Mucosa of descending colon (tissue), 3 donors: ENCODE measurements around the gene FCAR. TPM values are rescaled to one million over a fixed set of nuclear protein-coding genes. Genes with fewer than 3 reads are reported as not detected.
"Not testable (repeated sequence)": the region's sequence is repeated elsewhere in the genome, so short reads cannot be mapped to it uniquely, and the experiment has no call there.

Experiments used
- ATAC-seq: fragments of 200-7000 bp; cut with Tn5 transposase; one replicate; pipeline ENCODE4 v1.9.1; 2020; ENCODE audit warnings: mild to moderate bottlenecking, moderate library complexity
- DNase-seq, 3 donors: peaks; one replicate each; pipeline ENCODE4 v3.0.0-alpha.2; 2020
- H3K36me3 ChIP-seq: fragments of 200-600 bp; one replicate; pipeline ENCODE4 v1.8.0; 2021; ENCODE audit warnings: low read depth, mild to moderate bottlenecking
- H3K4me1 ChIP-seq: fragments of 200-600 bp; one replicate; pipeline ENCODE4 v1.8.0; 2021; ENCODE audit warnings: low read depth, mild to moderate bottlenecking
- H3K4me3 ChIP-seq: fragments of 200-600 bp; one replicate; pipeline ENCODE4 v1.8.0; 2021; ENCODE audit warnings: mild to moderate bottlenecking
- H3K9me3 ChIP-seq: fragments of 200-600 bp; one replicate; pipeline ENCODE4 v1.8.0; 2021; ENCODE audit warnings: mild to moderate bottlenecking
- intact Hi-C, 2 donors: fragments of 100-400 bp; cut with DNase I in 1 of 2; cut with micrococcal nuclease in 1 of 2; formaldehyde crosslinking; loops; one replicate each; pipeline versions ENCODE4 v1.11.0 to v1.11.1; 2022; cut with DNase I, micrococcal nuclease
- long read RNA-seq, 2 donors: library from polyadenylated mRNA; unstranded; transcript quantifications; one replicate each; pipeline ENCODE4 v2.0.0, GENCODE V29; 2019 to 2021
- total RNA-seq, 3 donors: library from RNA; stranded (reverse); fragmentation: NEBNext Ultra II Directional in 2 of 3; extraction: Animal tissue kit (Norgen Biotek cat#: 25700) in 2 of 3; gene quantifications; one replicate each; pipeline versions ENCODE4 v1.2.1 to v1.2.4, GENCODE V29; 2021 to 2023
- TF ChIP-seq, protein P1 (sequence below): fragments of 200-600 bp; IDR thresholded peaks from one replicate; pipeline ENCODE4 v1.8.0; 2022; ENCODE audit warnings: antibody characterized with exemption, mild to moderate bottlenecking
- donor health status: DM: no; HTN: no; CAD: no; lungs with moderate emphysema.
- donor health status: DM: no; HTN: no; CAD: no.
- donor health status: DM: no; HTN: yes; CAD: no.

Gene FCAR
- 1 to 10 TPM in 1 of 3 donors, under 1 TPM in 1, not detected in 1; 0.76 to 1.2 TPM for total RNA-seq
- long read RNA-seq, donor 1: 0 reads
- long read RNA-seq, donor 2: 0 reads

DNA sequence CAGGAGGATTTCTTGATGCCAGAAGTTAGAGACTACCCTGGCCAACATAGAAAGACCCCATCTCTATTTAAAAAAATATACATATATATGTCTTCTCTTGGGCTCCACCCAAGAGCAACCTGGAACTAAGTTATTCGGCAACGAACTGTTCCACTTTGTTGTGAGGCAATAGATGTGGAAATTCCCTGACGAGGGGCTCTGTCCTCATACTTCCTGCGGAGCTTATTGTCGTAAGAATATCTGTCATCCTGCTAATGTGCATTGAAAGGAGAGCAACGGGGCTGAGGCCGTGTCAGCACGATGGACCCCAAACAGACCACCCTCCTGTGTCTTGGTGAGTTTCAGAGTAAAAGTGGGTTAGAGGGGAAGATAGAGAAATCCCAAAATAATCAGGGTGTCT lies at the start of gene FCAR:
Gene FCAR (plus strand): TSS at position 246 of the 400 bp plus-strand sequence. CDS start 55 bp downstream, at position 301.
- H3K4me3 ChIP-seq: no peak within 1 kb of the TSS
- no peaks in the 10 kb centered on the region for H3K9me3 ChIP-seq
- DNase-seq: no peak
- H3K4me1 ChIP-seq: no peaks in the 10 kb centered on the region
- intact Hi-C loops: no loop called here
- TF ChIP-seq, protein P1, sequence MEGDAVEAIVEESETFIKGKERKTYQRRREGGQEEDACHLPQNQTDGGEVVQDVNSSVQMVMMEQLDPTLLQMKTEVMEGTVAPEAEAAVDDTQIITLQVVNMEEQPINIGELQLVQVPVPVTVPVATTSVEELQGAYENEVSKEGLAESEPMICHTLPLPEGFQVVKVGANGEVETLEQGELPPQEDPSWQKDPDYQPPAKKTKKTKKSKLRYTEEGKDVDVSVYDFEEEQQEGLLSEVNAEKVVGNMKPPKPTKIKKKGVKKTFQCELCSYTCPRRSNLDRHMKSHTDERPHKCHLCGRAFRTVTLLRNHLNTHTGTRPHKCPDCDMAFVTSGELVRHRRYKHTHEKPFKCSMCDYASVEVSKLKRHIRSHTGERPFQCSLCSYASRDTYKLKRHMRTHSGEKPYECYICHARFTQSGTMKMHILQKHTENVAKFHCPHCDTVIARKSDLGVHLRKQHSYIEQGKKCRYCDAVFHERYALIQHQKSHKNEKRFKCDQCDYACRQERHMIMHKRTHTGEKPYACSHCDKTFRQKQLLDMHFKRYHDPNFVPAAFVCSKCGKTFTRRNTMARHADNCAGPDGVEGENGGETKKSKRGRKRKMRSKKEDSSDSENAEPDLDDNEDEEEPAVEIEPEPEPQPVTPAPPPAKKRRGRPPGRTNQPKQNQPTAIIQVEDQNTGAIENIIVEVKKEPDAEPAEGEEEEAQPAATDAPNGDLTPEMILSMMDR: no peak
- ATAC-seq: no peak
- H3K36me3 ChIP-seq: no peaks in the 10 kb centered on the region

DNA sequence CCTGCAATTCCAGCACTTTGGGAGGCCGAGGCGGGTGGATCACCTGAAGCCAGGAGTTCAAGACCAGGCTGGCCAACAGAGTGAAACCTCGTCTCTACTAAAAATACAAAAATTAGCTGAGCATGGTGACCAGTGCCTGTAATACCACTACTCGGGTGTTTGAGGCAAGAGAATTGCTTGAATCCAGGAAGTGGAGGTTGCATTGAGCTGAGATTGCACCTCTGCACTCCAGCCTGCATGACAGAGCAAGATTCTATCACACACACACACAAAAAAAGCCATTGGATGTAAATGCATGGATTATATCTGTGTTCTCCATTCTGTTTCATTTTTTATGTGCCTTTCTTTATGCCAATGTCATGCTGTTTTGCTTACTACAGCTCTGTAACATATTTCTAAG lies 49.6 kb upstream of the FCAR start:
- H3K9me3 ChIP-seq, H3K4me3 ChIP-seq, ATAC-seq, DNase-seq, intact Hi-C loops, H3K4me1 ChIP-seq, H3K36me3 ChIP-seq: not testable (repeated sequence)

DNA sequence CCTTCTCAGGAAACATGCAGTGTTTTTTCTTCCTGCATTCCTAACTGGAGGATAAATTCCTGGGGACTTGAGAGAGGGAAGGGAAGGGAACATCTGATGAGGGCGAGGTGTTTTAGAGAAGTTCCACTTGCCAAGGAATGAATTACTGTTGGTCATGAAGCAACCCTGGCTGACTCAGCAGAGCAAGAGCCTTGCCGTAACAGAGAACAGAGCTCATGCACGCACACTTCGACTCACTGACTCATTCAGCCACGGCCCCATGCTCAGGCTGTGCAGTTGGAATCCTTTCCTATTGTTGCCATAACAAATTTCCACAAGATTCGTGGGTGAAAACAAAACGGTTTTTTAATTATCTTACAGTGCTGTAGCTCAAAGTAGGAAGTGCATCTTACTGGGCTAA lies 48.7 kb upstream of the FCAR start:
- ATAC-seq, DNase-seq, H3K4me1 ChIP-seq, intact Hi-C loops, H3K9me3 ChIP-seq, H3K36me3 ChIP-seq, H3K4me3 ChIP-seq: not testable (repeated sequence)

DNA sequence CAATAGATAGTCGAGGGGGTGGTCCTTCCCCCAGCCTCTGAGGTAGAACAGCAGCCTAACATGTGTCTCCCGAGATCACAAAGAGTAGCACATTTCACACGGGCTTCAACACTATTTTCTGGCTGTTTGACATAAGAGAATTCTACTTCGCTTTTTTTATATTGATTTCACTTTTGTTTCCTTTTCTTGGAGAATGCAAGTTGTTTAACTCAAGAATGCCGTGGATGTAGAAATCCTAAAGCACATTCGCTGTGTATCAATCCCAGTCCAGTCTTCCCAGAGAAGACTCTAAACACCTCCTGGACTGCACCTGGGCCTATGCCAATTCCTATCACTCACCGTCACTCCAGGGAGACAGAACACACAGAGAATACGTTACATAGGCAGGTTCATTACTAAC lies 46.0 kb upstream of the FCAR start:
- ATAC-seq, intact Hi-C loops, H3K9me3 ChIP-seq: not testable (repeated sequence)

DNA sequence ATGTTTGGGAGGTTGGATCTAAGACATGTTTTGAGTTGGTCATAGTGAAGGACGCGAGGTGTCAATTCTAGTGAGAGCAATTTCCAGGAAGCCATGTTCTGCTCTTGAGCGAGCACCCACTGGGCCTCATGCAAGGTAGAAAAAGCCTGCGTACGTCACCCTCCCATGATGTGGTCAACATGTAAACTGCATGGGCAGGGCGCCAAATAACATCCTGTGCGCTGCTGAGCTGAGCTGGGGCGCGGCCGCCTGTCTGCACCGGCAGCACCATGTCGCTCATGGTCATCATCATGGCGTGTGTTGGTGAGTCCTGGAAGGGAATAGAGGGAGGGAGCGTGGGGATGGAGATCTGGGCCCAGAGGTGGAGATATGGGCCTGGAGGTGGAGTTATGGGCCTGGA lies 41.5 kb upstream of the FCAR start, which contains the start of gene KIR2DS4:
Gene KIR2DS4 (plus strand): TSS at position 181 of the 400 bp plus-strand sequence.
- H3K36me3 ChIP-seq, DNase-seq, H3K4me1 ChIP-seq, H3K9me3 ChIP-seq, intact Hi-C loops, H3K4me3 ChIP-seq, ATAC-seq: not testable (repeated sequence)

More for the DNA sequence above, 46.0 kb upstream of the FCAR start:
- H3K36me3 ChIP-seq, H3K4me1 ChIP-seq, H3K4me3 ChIP-seq, DNase-seq: not testable (repeated sequence)

DNA sequence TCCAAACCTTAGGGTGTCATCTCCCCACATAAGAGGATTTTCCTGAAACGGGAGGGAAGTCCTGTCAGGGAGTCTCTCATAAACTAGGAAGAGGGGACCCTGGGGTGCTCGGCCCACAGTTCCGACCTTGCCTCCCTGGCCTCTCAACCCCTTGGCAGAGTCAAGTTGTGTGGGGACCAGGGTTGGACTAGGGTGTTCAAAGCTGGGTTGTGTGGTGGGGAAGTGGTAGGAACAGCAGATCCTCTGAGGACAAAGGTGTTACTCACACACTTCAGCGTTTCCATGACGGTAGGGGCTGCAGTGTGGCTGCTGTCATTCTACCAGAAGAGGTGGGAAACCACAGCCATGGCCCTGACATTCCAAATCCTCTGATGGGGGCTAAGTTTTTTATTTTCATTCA lies 38.9 kb upstream of the FCAR start:
- DNase-seq, H3K4me3 ChIP-seq, intact Hi-C loops, H3K36me3 ChIP-seq, H3K9me3 ChIP-seq, H3K4me1 ChIP-seq, ATAC-seq: not testable (repeated sequence)

DNA sequence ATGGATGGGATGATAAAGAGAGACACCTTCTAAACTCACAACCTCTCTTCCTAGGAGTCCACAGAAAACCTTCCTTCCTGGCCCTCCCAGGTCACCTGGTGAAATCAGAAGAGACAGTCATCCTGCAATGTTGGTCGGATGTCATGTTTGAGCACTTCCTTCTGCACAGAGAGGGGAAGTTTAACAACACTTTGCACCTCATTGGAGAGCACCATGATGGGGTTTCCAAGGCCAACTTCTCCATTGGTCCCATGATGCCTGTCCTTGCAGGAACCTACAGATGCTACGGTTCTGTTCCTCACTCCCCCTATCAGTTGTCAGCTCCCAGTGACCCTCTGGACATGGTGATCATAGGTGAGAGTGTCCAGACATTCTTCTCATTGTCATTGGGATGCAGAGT lies 36.5 kb upstream of the FCAR start:
- DNase-seq, intact Hi-C loops, ATAC-seq: not testable (repeated sequence)

DNA sequence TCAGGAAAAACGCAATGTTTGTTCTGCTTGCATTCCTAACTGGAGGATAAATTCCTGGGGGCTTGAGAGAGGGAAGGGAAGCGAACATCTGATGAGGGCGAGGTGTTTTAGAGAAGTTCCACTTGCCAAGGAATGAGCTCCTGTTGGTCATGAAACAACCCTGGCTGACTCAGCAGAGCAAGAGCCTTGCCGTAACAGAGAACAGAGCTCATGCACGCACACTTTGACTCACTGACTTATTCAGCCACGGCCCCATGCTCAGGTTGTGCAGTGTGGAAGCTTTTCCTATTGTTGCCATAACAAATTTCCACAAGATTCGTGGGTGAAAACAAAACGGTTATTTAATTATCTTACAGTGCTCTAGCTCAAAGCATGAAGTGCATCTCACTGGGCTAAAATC lies 30.9 kb upstream of the FCAR start:
- ATAC-seq, H3K4me3 ChIP-seq, DNase-seq, intact Hi-C loops, H3K9me3 ChIP-seq, H3K36me3 ChIP-seq, H3K4me1 ChIP-seq: not testable (repeated sequence)

More for the DNA sequence above, 36.5 kb upstream of the FCAR start:
- H3K9me3 ChIP-seq, H3K36me3 ChIP-seq, H3K4me3 ChIP-seq, H3K4me1 ChIP-seq: not testable (repeated sequence)

DNA sequence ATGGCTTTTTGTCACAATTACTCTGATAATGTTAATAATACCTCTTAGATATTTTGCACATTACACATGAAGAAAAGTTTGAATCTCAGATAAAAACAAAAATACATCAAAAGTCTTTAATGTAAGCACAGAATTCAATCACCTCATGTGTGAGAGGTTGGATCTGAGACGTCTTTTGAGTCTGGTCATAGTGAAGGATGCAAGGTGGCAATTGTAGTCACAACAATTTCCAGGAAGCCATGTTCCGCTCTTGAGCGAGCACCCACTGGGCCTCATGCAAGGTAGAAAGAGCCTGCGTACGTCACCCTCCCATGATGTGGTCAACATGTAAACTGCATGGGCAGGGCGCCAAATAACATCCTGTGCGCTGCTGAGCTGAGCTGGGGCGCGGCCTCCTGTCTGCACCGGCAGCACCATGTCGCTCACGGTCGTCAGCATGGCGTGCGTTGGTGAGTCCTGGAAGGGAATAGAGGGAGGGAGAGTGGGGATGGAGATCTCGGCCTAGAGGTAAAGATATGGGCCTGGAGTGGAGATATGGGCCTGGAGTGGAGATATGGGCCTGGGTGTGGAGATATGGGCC lies 23.9 kb upstream of the FCAR start, which contains the start of gene KIR3DL2:
Gene KIR3DL2 (plus strand): TSS at position 383 of the 580 bp plus-strand sequence. CDS start 33 bp downstream, at position 416.
- ATAC-seq, H3K9me3 ChIP-seq, DNase-seq, H3K36me3 ChIP-seq, H3K4me3 ChIP-seq, H3K4me1 ChIP-seq, intact Hi-C loops: not testable (repeated sequence)

DNA sequence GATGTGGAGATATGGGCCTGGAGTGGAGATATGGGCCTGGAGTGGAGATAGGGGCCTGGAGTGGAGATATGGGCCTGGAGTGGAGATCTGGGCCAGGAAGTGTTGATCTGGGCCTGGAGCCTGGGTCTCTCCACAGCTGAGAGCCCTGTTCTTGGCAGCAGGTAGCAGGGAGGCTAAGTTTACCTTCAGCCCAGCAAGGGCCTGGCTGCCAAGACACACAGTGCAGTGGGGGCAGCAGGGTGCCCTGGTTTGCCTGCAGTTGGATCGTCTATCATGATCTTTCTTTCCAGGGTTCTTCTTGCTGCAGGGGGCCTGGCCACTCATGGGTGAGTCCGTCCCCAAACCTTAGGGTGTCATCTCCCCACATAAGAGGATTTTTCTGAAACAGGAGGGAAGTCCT lies 23.1 kb upstream of the FCAR start:
- no peaks in the 10 kb centered on the region for H3K4me1 ChIP-seq
- no peak for DNase-seq
- intact Hi-C loops: no loop called here
- no peaks in the 10 kb centered on the region for H3K9me3 ChIP-seq
- ATAC-seq: no peak
- TF ChIP-seq, protein P1: no peak
- H3K36me3 ChIP-seq: no peaks in the 10 kb centered on the region
- no peak overlapping the region for H3K4me3 ChIP-seq
